Measurements from ENCODE around the gene HIBADH. TPM values are rescaled to one million over a fixed set of nuclear protein-coding genes. Genes with fewer than 3 reads are reported as not detected.

The HIBADH gene
- total and polyA plus RNA-seq, 2 donors (not counting 3 experiments of a cell fraction or from before 2014, with no cell fraction given) = 22.6 to 30.5 TPM

DNA sequence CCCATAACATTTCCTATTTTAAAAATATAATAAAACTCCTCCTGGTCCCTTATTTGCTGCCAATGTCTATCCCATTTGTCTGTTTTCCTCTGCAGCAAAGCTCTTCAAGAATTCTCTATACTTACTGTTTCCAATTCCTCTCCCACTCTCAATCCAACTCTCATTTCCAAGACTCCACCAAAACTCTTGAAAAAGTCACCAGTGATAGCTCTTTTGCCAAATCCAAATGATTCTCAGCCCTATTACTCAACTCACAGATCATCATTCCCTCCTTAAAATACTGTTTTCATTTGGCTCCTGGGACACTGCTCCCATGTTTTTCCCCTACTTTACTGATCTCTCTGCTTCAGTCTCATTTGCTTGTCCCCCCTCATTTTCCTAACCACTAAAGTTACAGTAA, 139.4 kb downstream of the HIBADH start:
- Histone ChIP-seq H2AFZ (ENCODE audit: low read depth, low read length) (no peak overlapping the region), H3K27me3 (ENCODE audit: control insufficient read depth in 2 of 2, insufficient read depth in 2 of 2, low read length in 2 of 2) (no peaks in the 10 kb centered on the region), H3K36me3 (ENCODE audit: control insufficient read depth in 2 of 2, extremely low read depth in 1 of 2, insufficient read depth in 2 of 2, low read length in 2 of 2) (no peaks in the 10 kb centered on the region), H3K9ac (replicated peaks; ENCODE audit: extremely low read depth, insufficient read depth, low read length) (no peak overlapping the region), H3K9me3 (replicated peaks; ENCODE audit: control insufficient read depth, insufficient read depth, low read length) (no peaks in the 10 kb centered on the region), H3K4me3 (replicated peaks in 1 of 3; ENCODE audit: insufficient read depth in 1 of 3, low read depth in 1 of 3, low read length in 3 of 3) (no peak overlapping the region), H4K20me1 (replicated peaks; ENCODE audit: control insufficient read depth, extremely low read depth, insufficient read depth, low read length) (no peaks in the 10 kb centered on the region), H3K27ac (ENCODE audit: insufficient read depth, low read depth, low read length) (no peak overlapping the region), H3K9me1 (replicated peaks; ENCODE audit: control insufficient read depth, extremely low read depth, insufficient read depth, low read length) (no peaks in the 10 kb centered on the region), H3K79me2 (ENCODE audit: control insufficient read depth, insufficient read depth, low read length) (no peaks in the 10 kb centered on the region), H3K4me1 (ENCODE audit: control insufficient read depth, extremely low read depth, insufficient read depth, low read length) (no peaks in the 10 kb centered on the region), H3K4me2 (ENCODE audit: insufficient read depth, low read length) (no peak overlapping the region)
- FAIRE-seq (no peak), DNase-seq (ENCODE audit: low read depth, low spot score) (no peak)
- no peak for TF ChIP-seq JUN (IDR thresholded peaks at IDR 0.05; ENCODE audit: borderline replicate concordance, insufficient read depth, insufficient read length, low read depth)
- TF ChIP-seq POLR2AphosphoS5 (IDR thresholded peaks at IDR 0.05; ENCODE audit: insufficient read depth, low read depth, low read length) = no peak
- TF ChIP-seq POLR2A (IDR thresholded peaks at IDR 0.05; ENCODE audit: low read depth, low read length) = no peak
- TF ChIP-seq EZH2 (IDR thresholded peaks at IDR 0.05; ENCODE audit: borderline replicate concordance, low read depth, low read length, severe bottlenecking) = no peak
- no peak for TF ChIP-seq MYC (IDR thresholded peaks at IDR 0.05; ENCODE audit: low read depth, low read length)
- TF ChIP-seq MAX (IDR thresholded peaks at IDR 0.05; ENCODE audit: insufficient read depth, insufficient read length) = no peak
- TF ChIP-seq GATA2 (IDR thresholded peaks at IDR 0.05; ENCODE audit: insufficient read depth, insufficient read length, low read depth, low read length) = no peak
- TF ChIP-seq FOS (IDR thresholded peaks at IDR 0.05; ENCODE audit: borderline replicate concordance, insufficient read depth, low read length) = no peak
- TF ChIP-seq CTCF (IDR thresholded peaks at IDR 0.05; ENCODE audit: extremely low read depth in 1 of 2, insufficient read depth in 1 of 2, low read depth in 1 of 2, low read length in 2 of 2) = no peak
- no TSS peak for BruUV-seq (replicated peaks)
- dilution Hi-C loops (cut with MboI; ENCODE audit: extremely low pct_ligation_motif_present, low sequenced_read_pairs) (no loop called here), intact Hi-C loops (cut with micrococcal nuclease) (no loop called here)
- CTCF ChIA-PET = no interaction called here
- POLR2A ChIA-PET = no interaction called here

Measured in endothelial cell of umbilical vein (primary cell).